C4-2B (cell line): ENCODE results near the gene CEP57L1.
A peak's percentile ranks its signal among the peaks of the same experiment; 100 is the strongest.

ENCODE experiments used
- H3K27ac ChIP-seq: fragments of 450-650 bp; 2 replicates; pipeline ENCODE4 v1.5.1; 2017
- ZFX ChIP-seq: fragments of 450-650 bp; IDR thresholded peaks from 2 replicates; pipeline ENCODE4 v1.6.1; 2017
- TF ChIP-seq, protein P1 (sequence below): fragments of 450-650 bp; conservative IDR thresholded peaks from 2 replicates; pipeline ENCODE4 v1.5.1; 2017; ENCODE audit warnings: mild to moderate bottlenecking

CEP57L1 gene

DNA sequence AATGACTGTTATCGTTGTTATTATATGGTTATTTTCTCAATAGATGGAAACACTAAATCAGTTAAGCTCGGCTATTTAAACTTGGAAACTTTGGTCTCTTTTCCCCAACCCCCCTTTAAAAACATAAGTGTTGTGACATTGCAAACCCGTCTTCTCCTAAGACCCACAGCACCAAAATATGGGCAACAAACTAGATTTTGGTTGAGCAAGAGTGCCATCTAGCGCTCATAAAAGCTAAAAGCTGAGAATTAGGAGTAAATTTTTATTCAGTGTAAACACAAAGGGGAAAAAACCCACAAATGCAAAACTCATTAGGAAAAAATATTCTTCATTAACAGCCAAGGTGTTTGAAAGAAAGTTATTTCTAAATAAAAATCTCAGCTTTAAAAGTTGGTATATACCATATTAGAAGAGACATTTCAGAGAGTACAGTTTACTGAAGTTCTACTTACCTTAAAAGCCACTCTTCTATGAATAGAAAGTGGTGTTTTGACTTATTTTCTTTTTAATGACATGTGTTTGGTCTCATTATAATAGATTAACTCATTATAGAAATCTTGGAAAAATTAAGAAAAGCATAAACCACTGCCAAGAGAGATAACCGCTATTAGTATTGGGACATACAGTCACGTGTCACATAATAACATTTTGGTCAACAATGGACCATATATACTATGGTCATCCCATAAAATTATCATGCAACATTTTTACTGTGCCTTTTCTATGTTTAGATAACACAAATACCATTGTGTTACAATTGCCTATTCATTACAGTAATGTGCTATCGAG is 21.8 kb upstream of the CEP57L1 start:
- TF ChIP-seq, protein P1, sequence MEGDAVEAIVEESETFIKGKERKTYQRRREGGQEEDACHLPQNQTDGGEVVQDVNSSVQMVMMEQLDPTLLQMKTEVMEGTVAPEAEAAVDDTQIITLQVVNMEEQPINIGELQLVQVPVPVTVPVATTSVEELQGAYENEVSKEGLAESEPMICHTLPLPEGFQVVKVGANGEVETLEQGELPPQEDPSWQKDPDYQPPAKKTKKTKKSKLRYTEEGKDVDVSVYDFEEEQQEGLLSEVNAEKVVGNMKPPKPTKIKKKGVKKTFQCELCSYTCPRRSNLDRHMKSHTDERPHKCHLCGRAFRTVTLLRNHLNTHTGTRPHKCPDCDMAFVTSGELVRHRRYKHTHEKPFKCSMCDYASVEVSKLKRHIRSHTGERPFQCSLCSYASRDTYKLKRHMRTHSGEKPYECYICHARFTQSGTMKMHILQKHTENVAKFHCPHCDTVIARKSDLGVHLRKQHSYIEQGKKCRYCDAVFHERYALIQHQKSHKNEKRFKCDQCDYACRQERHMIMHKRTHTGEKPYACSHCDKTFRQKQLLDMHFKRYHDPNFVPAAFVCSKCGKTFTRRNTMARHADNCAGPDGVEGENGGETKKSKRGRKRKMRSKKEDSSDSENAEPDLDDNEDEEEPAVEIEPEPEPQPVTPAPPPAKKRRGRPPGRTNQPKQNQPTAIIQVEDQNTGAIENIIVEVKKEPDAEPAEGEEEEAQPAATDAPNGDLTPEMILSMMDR, result peak; percentile 78
- no peak for TF ChIP-seq ZFX
- no peak overlapping the region for H3K27ac ChIP-seq

DNA sequence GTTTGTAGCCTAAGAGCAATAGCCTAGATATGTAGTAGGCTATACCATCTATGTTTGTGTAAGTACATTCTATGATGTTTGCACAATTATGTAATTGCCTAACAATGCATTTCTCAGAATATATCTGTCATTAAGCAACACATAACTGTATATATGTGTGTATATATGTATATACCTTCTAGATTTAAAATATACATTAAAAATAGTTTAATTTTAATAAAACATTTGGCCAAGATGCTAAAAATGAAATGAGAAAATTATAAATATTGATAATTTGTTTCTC is 21.2 kb upstream of the CEP57L1 start:
- no peak overlapping the region for H3K27ac ChIP-seq

DNA sequence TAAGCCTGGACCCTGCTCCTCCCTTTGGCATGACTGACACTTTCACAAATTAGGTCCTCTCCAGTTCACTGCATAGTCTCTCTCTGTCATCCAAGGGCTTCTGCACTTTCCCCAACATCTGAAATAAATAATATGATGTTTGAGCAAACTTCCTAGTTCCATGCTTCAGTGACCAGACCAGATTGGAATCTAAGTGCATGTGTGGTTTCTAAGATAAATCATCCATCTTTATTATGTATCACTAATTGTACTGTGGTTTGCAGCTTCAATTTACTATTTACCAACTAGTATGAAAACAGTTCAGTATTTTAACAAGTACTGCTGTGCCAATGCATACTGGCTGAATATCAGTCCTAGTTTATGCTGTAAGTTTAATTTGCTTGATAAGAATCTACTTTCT is 19.4 kb upstream of the CEP57L1 start:
- no peak overlapping the region for H3K27ac ChIP-seq
- TF ChIP-seq, protein P1, result no peak
- no peak for TF ChIP-seq ZFX

More for the DNA sequence above, 21.2 kb upstream of the CEP57L1 start:
- TF ChIP-seq, protein P1, result no peak
- no peak for TF ChIP-seq ZFX

DNA sequence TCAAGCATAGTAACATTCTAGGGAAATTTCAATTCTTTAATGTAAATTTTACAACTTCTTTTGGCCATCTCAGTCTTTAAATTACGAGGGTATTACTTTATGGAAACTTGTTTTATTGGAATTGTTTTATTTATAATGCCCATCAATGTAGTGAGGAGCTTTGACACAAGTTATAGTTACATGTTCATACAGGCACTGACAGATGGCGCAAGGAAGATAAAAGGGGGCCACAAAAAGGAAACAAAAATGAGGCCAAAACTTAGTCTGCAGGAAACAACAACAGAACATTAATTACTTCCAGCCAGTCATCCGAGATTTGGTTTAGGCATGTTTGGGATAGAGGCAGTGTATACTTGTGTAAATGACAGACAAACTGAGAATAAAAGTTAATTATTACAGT is 18.9 kb upstream of the CEP57L1 start:
- H3K27ac ChIP-seq, result no peak overlapping the region
- TF ChIP-seq ZFX, result no peak
- TF ChIP-seq, protein P1, result no peak

DNA sequence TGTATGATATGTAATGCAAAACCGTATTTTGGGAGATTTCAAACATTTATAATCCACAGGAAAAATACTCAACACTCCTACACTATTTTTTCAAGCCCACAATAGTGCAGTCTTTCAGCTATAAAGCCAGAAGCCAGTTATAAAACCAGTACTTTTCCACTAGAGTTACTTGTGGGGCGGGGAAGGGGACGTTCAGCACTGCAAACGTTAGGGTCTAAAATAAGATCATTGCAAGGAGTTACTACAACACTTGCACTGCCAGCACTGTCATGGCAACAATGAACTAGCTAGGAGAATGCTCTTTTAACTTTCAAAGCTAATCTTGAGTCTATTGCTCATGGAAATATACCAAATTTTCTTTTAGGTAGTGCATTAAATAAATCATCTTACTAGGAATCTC is 15.3 kb upstream of the CEP57L1 start:
- no peak overlapping the region for H3K27ac ChIP-seq
- TF ChIP-seq ZFX, result no peak
- TF ChIP-seq, protein P1, result no peak

DNA sequence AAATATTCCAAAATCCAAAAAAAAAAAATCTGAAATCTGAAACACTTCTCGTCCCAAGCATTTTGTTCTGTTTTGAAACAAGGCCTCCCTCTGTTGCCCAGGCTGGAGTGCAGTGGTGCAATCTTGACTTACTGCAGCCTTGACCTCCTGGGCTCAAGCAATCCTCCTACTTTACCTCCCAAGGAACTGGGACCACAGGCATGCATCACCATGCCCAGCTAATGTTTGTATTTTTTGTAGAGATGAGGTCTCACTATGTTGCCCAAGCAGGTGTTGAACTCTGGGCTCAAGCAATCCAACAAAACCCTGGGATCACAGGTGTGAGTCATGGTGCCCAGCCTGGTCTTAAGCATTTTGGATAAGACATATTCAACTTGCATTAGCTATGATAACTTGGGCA is 14.3 kb upstream of the CEP57L1 start:
- H3K27ac ChIP-seq, result no peak overlapping the region
- TF ChIP-seq, protein P1, result no peak
- TF ChIP-seq ZFX, result no peak

DNA sequence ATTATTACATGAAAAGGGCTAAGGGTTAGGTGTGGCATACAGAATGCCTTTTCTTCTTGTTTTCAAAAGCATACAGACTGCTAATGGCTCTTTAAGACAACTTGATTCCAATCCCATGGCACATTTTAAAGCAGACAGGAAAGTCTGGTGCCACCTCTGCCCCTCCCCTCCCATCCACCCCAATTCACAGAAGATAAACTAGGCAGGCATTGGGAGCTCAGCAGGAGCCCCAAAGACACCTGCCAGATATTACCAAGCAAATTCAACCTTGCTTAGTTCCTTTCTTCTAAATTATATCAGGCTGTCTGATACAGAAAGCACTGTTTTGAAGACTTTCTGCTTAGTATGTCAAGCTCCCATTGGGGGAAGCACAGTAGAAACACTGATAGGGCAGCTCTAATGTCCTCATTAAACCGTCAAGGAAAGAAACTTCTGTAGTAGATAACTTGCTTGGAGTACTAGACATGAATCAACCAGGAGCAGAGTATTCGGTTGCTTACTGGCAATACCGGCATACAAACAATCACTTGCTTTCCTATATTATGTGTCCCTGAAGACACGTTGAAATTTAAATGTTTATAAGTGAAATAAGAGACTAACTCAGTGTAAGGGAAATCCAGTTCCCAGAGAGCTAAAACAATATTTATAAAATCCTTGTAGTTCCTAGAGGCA is 13.7 kb upstream of the CEP57L1 start:
- TF ChIP-seq ZFX, result no peak
- TF ChIP-seq, protein P1, result no peak
- no peak overlapping the region for H3K27ac ChIP-seq
